PFSK-1 (cell line): ENCODE data around the gene REXO2.

Experiments used
- FOXP2 ChIP-seq: optimal IDR thresholded peaks from 2 replicates; pipeline ENCODE3; 2011; ENCODE audit warnings: borderline replicate concordance, control low read depth, inconsistent platforms; ENCODE audit not compliant: insufficient read depth; ENCODE audit errors: extremely low read length, extremely low read depth
- POLR2AphosphoS5 ChIP-seq: IDR thresholded peaks from 2 replicates; pipeline ENCODE4 v1.6.1; 2012; ENCODE audit warnings: low read depth, mild to moderate bottlenecking, control low read depth, low read length, moderate library complexity
- REST ChIP-seq, 2 experiments: IDR thresholded peaks; 2 replicates each; pipeline versions ENCODE4 v1.6.1 to v1.8.0; 2011 to 2012; ENCODE audit warnings: low read depth in 2 of 2, low read length in 2 of 2, control low read depth in 1 of 2, inconsistent platforms in 1 of 2, mild to moderate bottlenecking in 1 of 2, moderate library complexity in 1 of 2; ENCODE audit not compliant: insufficient read depth in 1 of 2
- SIN3A ChIP-seq: IDR thresholded peaks from 2 replicates; pipeline ENCODE4 v1.6.1; 2012; ENCODE audit warnings: mild to moderate bottlenecking, low read length, moderate library complexity, borderline replicate concordance; ENCODE audit not compliant: insufficient read depth
- TAF1 ChIP-seq: IDR thresholded peaks from 2 replicates; pipeline ENCODE4 v1.6.1; 2012; ENCODE audit warnings: low read length, control low read depth, borderline replicate concordance; ENCODE audit not compliant: insufficient read depth

REXO2 gene

GRCh38 chr11:114447444-114447843, 8.2 kb downstream of the REXO2 start:
- no peak for TF ChIP-seq TAF1
- no peak for TF ChIP-seq SIN3A
- TF ChIP-seq POLR2AphosphoS5: no peak
- no peak for TF ChIP-seq REST (IDR thresholded peaks at IDR 0.05; ENCODE audit: insufficient read depth in 1 of 2, low read depth in 2 of 2, low read length in 2 of 2)
- TF ChIP-seq FOXP2: no peak

GRCh38 chr11:114447892-114448291, 8.6 kb downstream of the REXO2 start:
- TF ChIP-seq TAF1 (no peak), POLR2AphosphoS5 (no peak), REST (IDR thresholded peaks at IDR 0.05; ENCODE audit: insufficient read depth in 1 of 2, low read depth in 2 of 2, low read length in 2 of 2) (no peak), SIN3A (no peak), FOXP2 (no peak)

DNA sequence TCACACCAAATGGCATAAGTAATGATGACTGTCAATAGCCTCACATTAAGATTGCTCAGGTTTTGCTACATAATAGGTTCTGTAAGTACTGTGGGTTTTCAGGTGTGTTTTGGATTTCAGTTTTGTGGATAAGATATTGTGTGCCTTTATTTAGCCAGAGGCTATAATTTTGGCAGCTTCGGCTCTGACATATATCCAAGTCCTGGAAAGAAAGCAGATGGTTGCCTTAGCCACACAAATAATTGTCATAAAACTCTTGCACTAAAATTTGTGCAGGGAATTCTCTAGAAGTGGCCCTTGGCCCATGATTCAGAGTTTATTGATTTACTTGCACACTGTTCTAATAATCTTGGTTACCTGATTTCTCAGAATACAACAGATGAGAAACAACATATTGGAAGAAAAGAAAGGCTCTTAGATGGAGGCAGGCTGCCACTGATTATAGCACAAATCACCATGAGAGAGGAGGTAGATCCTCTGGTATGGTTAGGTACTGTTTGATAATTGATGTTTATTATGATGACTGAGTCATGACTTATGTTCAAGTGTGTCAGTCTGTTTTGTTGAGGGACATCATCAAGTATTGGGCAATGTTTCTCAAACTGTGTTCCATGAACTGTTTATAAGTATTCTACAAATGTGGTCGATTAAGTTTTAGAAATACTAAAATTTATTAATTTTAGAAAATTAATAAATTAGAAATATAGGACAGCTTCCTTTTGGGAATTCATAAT, 9.6 kb downstream of the REXO2 start:
- no peak for TF ChIP-seq SIN3A
- no peak for TF ChIP-seq TAF1
- TF ChIP-seq POLR2AphosphoS5: no peak
- TF ChIP-seq FOXP2: no peak

GRCh38 chr11:114449845-114450244, 10.6 kb downstream of the REXO2 start:
- no peak for TF ChIP-seq TAF1
- no peak for TF ChIP-seq SIN3A
- no peak for TF ChIP-seq REST (IDR thresholded peaks at IDR 0.05; ENCODE audit: insufficient read depth in 1 of 2, low read depth in 2 of 2, low read length in 2 of 2)
- TF ChIP-seq FOXP2: no peak
- TF ChIP-seq POLR2AphosphoS5: no peak

DNA sequence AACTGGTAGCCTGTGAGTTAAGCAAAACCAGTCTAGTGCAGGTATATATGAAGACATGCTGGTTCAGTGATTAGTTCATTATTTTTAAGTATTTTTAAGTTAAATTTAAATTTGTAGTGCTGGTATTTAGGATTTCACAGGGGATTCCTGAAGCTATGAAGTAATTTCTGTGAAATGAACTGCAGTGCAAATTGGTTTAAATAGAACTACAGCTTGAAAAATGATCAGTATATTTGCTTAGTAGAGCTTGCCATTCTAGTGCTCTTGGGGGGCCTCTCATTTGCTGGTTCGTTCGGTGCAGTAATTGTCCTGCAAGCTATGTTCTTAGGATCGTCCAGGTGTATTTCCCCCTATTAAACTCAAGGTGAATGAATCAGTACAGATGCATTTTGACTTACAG, 13.1 kb downstream of the REXO2 start:
- TF ChIP-seq TAF1 (no peak), POLR2AphosphoS5 (no peak), REST (IDR thresholded peaks at IDR 0.05; ENCODE audit: insufficient read depth in 1 of 2, low read depth in 2 of 2, low read length in 2 of 2) (no peak), SIN3A (no peak), FOXP2 (no peak)
